HepG2 (cell line): Measurements from ENCODE around the gene MTX2. TPM values are rescaled to one million over a fixed set of nuclear protein-coding genes. Genes with fewer than 3 reads are reported as not detected.

Experiments
- ATAC-seq: fragments of 200-7000 bp; cut with Tn5 transposase; 3 replicates; pipeline ENCODE4 v1.9.1; 2020; ENCODE audit warnings: mild to moderate bottlenecking, moderate library complexity
- BruUV-seq: library from RNA; stranded (reverse); fragments of 400-500 nt; replicated peaks from 2 replicates; lab custom pipeline; 2021; lab: Mats Ljungman, UMichigan
- CTCF ChIA-PET: fragments of 300-600 bp; formaldehyde crosslinking; extraction: SDS; loops from one replicate; lab custom pipeline; 2021; ENCODE audit warnings: low total read pairs, inconsistent platforms, low intra/inter-chr PET ratio; lab: Yijun Ruan, JAX
- POLR2A ChIA-PET: fragments of 350-600 bp; sonication (Branson Sonifier 250); formaldehyde crosslinking; loops from one replicate; lab custom pipeline; 2020; ENCODE audit warnings: antibody characterized with exemption, inconsistent platforms; lab: Yijun Ruan, JAX
- DNase-seq: peaks from one replicate; pipeline ENCODE4 v3.0.0-alpha.2; 2015; ENCODE audit warnings: low spot score
- FAIRE-seq: peaks from 3 replicates; lab custom pipeline; 2011; peaks lifted over from hg19 to GRCh38; lab: Jason Lieb, UNC
- H2AFZ ChIP-seq: one replicate; pipeline ENCODE4 v1.6.1; 2011; ENCODE audit warnings: low read length, inconsistent platforms
- H3K27ac ChIP-seq: fragments of 300-600 bp; 3 replicates; pipeline ENCODE4 v1.8.0; 2011; ENCODE audit warnings: mixed run types, mild to moderate bottlenecking, mixed read lengths, low read length, inconsistent platforms; ENCODE audit not compliant: insufficient read depth; ENCODE audit errors: extremely low read length
- H3K27me3 ChIP-seq, 2 experiments: fragments of 200-600 bp in 1 of 2; 2 replicates in 1 of 2; 3 replicates in 1 of 2; pipeline versions ENCODE4 v1.6.0 to v1.8.0; 2011; ENCODE audit warnings: low read length in 2 of 2, mild to moderate bottlenecking in 2 of 2, moderate library complexity in 2 of 2, inconsistent platforms in 1 of 2; ENCODE audit not compliant: insufficient read depth in 2 of 2, control insufficient read depth in 1 of 2
- H3K36me3 ChIP-seq, 2 experiments: fragments of 200-600 bp in 1 of 2; replicated peaks in 1 of 2; 2 replicates in 1 of 2; 3 replicates in 1 of 2; pipeline versions ENCODE4 v1.5.1 to v1.8.0; 2011; ENCODE audit warnings: low read length in 2 of 2, inconsistent platforms in 1 of 2; ENCODE audit not compliant: insufficient read depth in 2 of 2, control insufficient read depth in 1 of 2
- H3K4me1 ChIP-seq: 2 replicates; pipeline ENCODE4 v1.5.1; 2012; ENCODE audit warnings: low read length, inconsistent platforms; ENCODE audit not compliant: insufficient read depth
- H3K4me2 ChIP-seq: 2 replicates; pipeline ENCODE4 v1.6.0; 2011; ENCODE audit warnings: low read depth, low read length, inconsistent platforms
- H3K4me3 ChIP-seq, 3 experiments: fragments of 200-600 bp in 1 of 3; sonication (generic), shearing (Covaris generic) in 1 of 3; replicated peaks in 1 of 3; 2 replicates each; pipeline ENCODE4 v1.5.1; 2011 to 2016; ENCODE audit warnings: low read length in 3 of 3, inconsistent platforms in 2 of 3, low read depth in 2 of 3, mild to moderate bottlenecking in 2 of 3, control low read depth in 1 of 3, mixed read lengths in 1 of 3; ENCODE audit not compliant: insufficient read depth in 1 of 3
- H3K79me2 ChIP-seq: one replicate; pipeline ENCODE4 v1.6.1; 2011; ENCODE audit warnings: low read length, inconsistent platforms; ENCODE audit not compliant: insufficient read depth
- H3K9ac ChIP-seq: 2 replicates; pipeline ENCODE4 v1.6.0; 2011; ENCODE audit warnings: mild to moderate bottlenecking, low read depth, low read length, inconsistent platforms; ENCODE audit not compliant: insufficient read depth
- H3K9me3 ChIP-seq: 2 replicates; pipeline ENCODE4 v1.5.1; 2012; ENCODE audit warnings: mild to moderate bottlenecking, low read length
- H4K20me1 ChIP-seq: 2 replicates; pipeline ENCODE4 v1.6.0; 2011; ENCODE audit warnings: inconsistent platforms, mild to moderate bottlenecking, low read length, moderate library complexity; ENCODE audit not compliant: insufficient read depth
- MAFF ChIP-seq: IDR thresholded peaks from 2 replicates; pipeline ENCODE4 v1.6.1; 2011; ENCODE audit warnings: low read depth, low read length, improper control_type of control experiment
- MAFK ChIP-seq, 2 experiments: IDR thresholded peaks in 1 of 2; conservative IDR thresholded peaks in 1 of 2; 2 replicates each; pipeline ENCODE4 v1.6.1; 2011; ENCODE audit warnings: improper control_type of control experiment in 2 of 2, low read length in 2 of 2
- POGK ChIP-seq: sonication (generic); formaldehyde crosslinking; conservative IDR thresholded peaks from 2 replicates; pipeline ENCODE4 v1.8.0; 2022; ENCODE audit warnings: mild to moderate bottlenecking, moderate library complexity, missing genetic modification reagents
- RNF219 ChIP-seq: sonication (generic); formaldehyde crosslinking; IDR thresholded peaks from 2 replicates; pipeline ENCODE4 v1.5.0; 2020; ENCODE audit warnings: mild to moderate bottlenecking, missing genetic modification reagents
- ZNF20 ChIP-seq: sonication (generic); formaldehyde crosslinking; IDR thresholded peaks from 2 replicates; pipeline ENCODE4 v1.4.0; 2020; ENCODE audit warnings: mild to moderate bottlenecking, moderate library complexity, missing genetic modification reagents
- ZNF530 ChIP-seq: sonication (generic); formaldehyde crosslinking; IDR thresholded peaks from 2 replicates; pipeline ENCODE4 v1.5.0; 2020; ENCODE audit warnings: low read depth, mild to moderate bottlenecking, missing genetic modification reagents
- ZNF569 ChIP-seq: sonication (generic); formaldehyde crosslinking; IDR thresholded peaks from 2 replicates; pipeline ENCODE4 v1.5.0; 2020; ENCODE audit warnings: mild to moderate bottlenecking, missing genetic modification reagents, moderate library complexity, borderline replicate concordance
- ZNF639 ChIP-seq: conservative IDR thresholded peaks from 2 replicates; pipeline ENCODE4 v1.6.1; 2018; ENCODE audit warnings: missing genetic modification reagents
- ZNF790 ChIP-seq: sonication (generic); formaldehyde crosslinking; IDR thresholded peaks from 2 replicates; pipeline ENCODE4 v1.8.0; 2022; ENCODE audit warnings: missing genetic modification reagents, mild to moderate bottlenecking, borderline replicate concordance
- WGBS: methylation state at CpG from one replicate; pipeline ENCODE4 v1.1.6; 2017; ENCODE audit warnings: low lambda C conversion rate; 5-methylcytosine and 5-hydroxymethylcytosine counted together
- in situ Hi-C: cut with HindIII; loops from 2 replicates; pipeline ENCODE4 v1.10.0; 2017; ENCODE audit warnings: low pct_unique_long_range_greater_than_20kb; ENCODE audit not compliant: extremely low pct_ligation_motif_present
- intact Hi-C: fragments of 100-400 bp; cut with micrococcal nuclease; formaldehyde crosslinking; loops from one replicate; pipeline ENCODE4 v1.10.0; 2022; ENCODE audit not compliant: unreplicated experiment
- polyA plus RNA-seq, 8 experiments: library from polyadenylated mRNA; depleted of rRNA in 3 of 8; stranded (reverse) in 7 of 8; unstranded in 1 of 8; fragments of >200 nt; fragmentation: Illumina TruSeq in 4 of 8; extraction: Trizol in 4 of 8; gene quantifications; 2 replicates each; pipeline versions ENCODE4 v1.2.1 to v1.2.3, GENCODE V29; 2011 to 2016; ENCODE audit warnings: low read depth in 4 of 8, missing spikeins in 1 of 8, mixed read lengths in 1 of 8; ENCODE audit not compliant: insufficient read depth in 1 of 8
- total RNA-seq, 5 experiments: library from RNA; depleted of rRNA; stranded (reverse); fragments of >200 nt; fragmentation: Illumina TruSeq; extraction: Trizol; gene quantifications; 2 replicates each; pipeline ENCODE4 v1.2.3, GENCODE V29; 2016; ENCODE audit warnings: low read depth in 1 of 5

Gene MTX2
- total and polyA plus RNA-seq, 2 of the 13 experiments (the other 11 are each of a cell fraction or from before 2014, with no cell fraction given) = 58.1 to 75.7 TPM

GRCh38 chr2:176293334-176293733, 24.1 kb downstream of the MTX2 start:
- 97% methylated on average over 3 of the region's 3 CpGs for WGBS

GRCh38 chr2:176297067-176297466, 27.8 kb downstream of the MTX2 start:
- no peak overlapping the region for H3K27ac ChIP-seq
- intact Hi-C loops (no loop called here), in situ Hi-C loops (no loop called here)
- H3K4me2 ChIP-seq = no peak overlapping the region
- peaks cover 2 to 10% of the 10 kb centered on the region in 2 experiments; a peak in 3 of 5 replicates for H3K36me3 ChIP-seq
- no peak for TF ChIP-seq ZNF530 (CRISPR knock-in tag)
- TF ChIP-seq MAFK (conservative IDR thresholded peaks at IDR 0.05 in 1 of 2, IDR thresholded peaks at IDR 0.05 in 1 of 2; ENCODE audit: low read length in 2 of 2) = peak; percentile 70 to 82
- no peak for TF ChIP-seq ZNF20 (CRISPR knock-in tag)
- no peak for TF ChIP-seq ZNF569 (CRISPR knock-in tag)
- no peak for TF ChIP-seq ZNF790 (CRISPR knock-in tag)
- TF ChIP-seq RNF219 = no peak
- peak; percentile 70 for TF ChIP-seq MAFF
- no peak for TF ChIP-seq ZNF639 (CRISPR knock-in tag)
- no peak overlapping the region for H3K9ac ChIP-seq
- FAIRE-seq (no peak), ATAC-seq (no peak), DNase-seq (no peak)
- 97% methylated on average over 3 of the region's 3 CpGs for WGBS
- BruUV-seq = no TSS peak
- no peaks in the 10 kb centered on the region for H3K27me3 ChIP-seq
- no peak overlapping the region for H2AFZ ChIP-seq
- ChIA-PET CTCF (no interaction called here), POLR2A (no interaction called here)
- no peaks in the 10 kb centered on the region for H3K9me3 ChIP-seq
- H3K4me3 ChIP-seq = no peak overlapping the region
- H3K4me1 ChIP-seq = peaks cover 4% of the 10 kb centered on the region
- H3K79me2 ChIP-seq = peaks cover 19% of the 10 kb centered on the region
- no peaks in the 10 kb centered on the region; the same call in 1 of the 2 replicates for H4K20me1 ChIP-seq

More at GRCh38 chr2:176293334-176293733, 24.1 kb downstream of the MTX2 start:
- Histone ChIP-seq H3K4me3 (no peak overlapping the region), H3K27ac (no peak overlapping the region), H3K79me2 (peaks cover 50% of the 10 kb centered on the region), H3K4me1 (peaks cover 19% of the 10 kb centered on the region), H3K36me3 (peaks cover 0 to 1% of the 10 kb centered on the region in 2 experiments; a peak in 1 of 5 replicates), H3K4me2 (no peak overlapping the region), H3K9ac (no peak overlapping the region), H3K27me3 (no peaks in the 10 kb centered on the region), H4K20me1 (no peaks in the 10 kb centered on the region; the same call in 1 of the 2 replicates), H2AFZ (no peak overlapping the region), H3K9me3 (no peaks in the 10 kb centered on the region)
- FAIRE-seq = no peak
- BruUV-seq = no TSS peak
- no peak for TF ChIP-seq POGK (CRISPR knock-in tag)
- intact Hi-C loops (no loop called here), in situ Hi-C loops (no loop called here)
- no peak for ATAC-seq
- POLR2A ChIA-PET = no interaction called here
- no peak for DNase-seq
- CTCF ChIA-PET = no interaction called here
